NCI-H2171 (cell line): ENCODE results near the gene RPS15A.
"Not testable (repeated sequence)": the region's sequence is repeated elsewhere in the genome, so short reads cannot be mapped to it uniquely, and the experiment has no call there.

ENCODE experiments used
- DNase-seq: peaks from one replicate; lab custom pipeline; 2025; lab: John Stamatoyannopoulos, UW

The RPS15A gene

GRCh38 chr16:18796377-18796776 lies 6.2 kb upstream of the RPS15A start:
- no peak for DNase-seq

DNA sequence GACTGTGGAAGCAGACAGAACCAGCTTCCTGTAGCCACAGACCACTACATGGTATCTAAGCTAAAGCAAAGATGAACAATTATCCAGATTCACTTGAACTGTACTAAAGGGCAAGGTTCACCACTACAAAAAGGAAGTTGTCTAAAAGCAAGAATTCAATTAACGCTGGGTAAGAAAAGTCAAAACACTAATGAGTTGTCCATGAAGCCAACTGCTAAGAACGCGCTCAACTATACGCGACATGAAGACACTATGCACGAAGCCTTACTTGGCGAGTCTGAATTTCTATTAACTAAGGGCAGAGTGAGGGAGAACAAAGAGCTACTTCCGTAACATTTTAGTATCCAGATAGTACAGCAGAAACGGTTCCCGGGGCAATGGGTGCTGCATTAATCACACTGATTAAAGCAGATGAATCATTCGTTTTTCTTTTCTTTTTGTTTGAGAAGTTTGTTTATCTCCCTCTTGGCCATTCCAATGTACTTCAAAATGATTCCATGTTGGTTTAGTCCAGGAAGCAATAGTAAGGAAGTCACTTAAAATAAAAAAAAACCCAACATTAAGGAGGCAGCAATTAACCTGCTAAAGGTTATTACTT lies 2.8 kb upstream of the RPS15A start:
- DNase-seq: no peak

DNA sequence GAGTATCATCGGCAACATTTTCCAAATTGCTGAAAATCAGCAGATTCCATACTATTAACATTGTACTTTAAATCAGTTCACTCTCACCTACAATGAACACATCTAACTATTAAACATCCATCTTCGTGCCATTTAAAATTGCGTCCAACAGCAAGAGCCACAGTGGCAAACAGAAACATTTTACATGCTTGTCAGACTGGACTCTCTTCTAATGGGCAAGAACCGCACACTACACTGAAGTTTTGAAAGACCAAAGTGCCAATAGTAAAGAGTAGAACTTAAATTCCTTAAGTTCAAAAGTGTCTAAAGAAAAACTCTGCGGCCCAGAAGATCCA lies 652 bp downstream of the RPS15A start:
- no peak for DNase-seq

DNA sequence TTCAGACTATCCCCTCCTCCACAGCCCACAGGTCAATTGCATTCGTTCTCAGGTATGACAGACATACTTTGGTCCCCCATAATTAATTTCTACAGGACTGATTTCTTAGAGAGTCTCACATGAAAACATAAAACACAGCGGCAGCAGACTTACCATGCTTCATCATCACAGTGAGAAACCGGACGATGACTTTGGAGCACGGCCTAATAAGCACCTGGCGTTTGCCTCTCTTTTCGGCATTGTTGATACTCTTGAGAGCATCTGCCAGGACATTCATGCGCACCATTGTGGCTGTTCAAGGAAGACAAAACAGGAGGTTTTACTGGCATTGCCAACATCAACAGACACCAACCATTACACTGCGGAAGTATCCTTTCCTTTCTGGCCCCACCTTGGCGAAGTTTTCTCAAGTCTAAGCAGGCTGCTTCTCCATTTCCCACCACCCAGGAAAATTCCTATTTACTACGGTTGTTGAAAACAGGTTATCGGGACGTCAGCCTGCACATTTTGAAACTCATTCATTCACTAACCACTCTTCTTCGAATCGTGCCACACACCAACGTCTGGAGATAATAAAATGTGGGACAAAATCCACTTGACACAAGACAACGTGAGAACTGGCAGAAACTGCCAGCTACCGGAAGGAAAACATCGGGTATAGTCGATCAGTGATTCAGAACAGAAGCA lies 1.2 kb downstream of the RPS15A start:
- DNase-seq: no peak

DNA sequence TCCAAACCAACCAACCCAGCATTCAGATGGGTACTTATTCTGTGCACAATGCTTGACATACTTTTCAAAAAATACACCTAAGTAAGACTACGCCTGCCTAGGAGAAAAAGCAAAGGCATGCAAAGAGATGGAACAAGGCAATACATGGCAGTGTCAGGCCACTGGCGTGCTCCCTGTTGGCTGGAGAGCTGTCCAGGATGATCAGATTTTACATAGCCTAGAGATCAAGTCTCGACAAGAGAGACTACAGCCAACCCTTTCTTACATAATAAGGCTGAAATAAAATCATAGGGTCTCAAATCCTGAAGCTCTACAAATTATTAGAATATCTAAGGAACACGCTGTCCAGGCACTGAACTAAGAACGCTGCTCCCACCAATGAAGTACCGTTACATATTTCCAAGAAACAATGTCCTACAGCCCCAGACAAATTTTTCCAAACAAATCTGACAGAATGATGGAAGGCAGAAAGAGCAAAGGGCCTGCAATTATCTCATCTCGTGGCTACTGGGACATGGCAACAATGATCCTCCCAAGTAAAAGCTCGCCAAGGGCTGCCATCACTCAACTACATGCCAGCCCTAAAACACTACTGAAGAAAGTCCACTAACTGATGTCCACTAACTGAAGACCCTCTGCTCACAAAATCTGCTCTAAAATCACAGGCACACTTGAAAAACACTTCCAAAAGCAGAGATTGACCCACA lies 5.1 kb downstream of the RPS15A start:
- no peak for DNase-seq

- DNase-seq: no peak
These were observed 6.4 kb downstream of the RPS15A start for GRCh38 chr16:18783430-18784341.

GRCh38 chr16:18782697-18783429 lies 7.3 kb downstream of the RPS15A start:
- DNase-seq: no peak

GRCh38 chr16:18781232-18781631 lies 8.9 kb downstream of the RPS15A start:
- not testable (repeated sequence) for DNase-seq

DNA sequence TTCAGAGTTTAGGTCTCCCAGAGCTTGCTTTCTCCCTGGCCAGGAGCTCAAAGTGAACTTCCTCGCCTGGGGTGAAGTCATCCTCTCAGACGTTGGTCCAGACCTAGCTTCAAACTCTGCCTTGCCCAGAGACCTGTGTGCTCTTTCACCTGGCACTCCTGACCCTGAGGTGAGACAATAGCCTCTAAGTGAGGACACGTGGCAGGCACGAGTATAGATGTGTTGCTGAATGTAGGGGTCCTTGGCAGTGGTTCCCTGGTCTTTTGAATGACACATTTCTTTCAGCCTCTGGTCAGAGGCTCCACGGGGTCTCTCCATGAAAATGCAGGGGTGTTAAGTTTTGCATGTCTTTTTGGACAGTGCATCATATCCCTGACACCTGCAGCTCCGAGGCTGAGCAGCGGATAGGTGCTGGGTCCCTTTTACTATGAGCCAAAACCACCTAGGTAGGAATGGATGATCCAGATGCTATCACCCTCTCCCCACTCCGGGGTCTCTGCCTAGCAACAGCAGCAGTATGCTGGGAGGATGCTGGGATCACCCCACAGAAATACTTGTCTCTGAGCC lies 9.6 kb downstream of the RPS15A start:
- not testable (repeated sequence) for DNase-seq

DNA sequence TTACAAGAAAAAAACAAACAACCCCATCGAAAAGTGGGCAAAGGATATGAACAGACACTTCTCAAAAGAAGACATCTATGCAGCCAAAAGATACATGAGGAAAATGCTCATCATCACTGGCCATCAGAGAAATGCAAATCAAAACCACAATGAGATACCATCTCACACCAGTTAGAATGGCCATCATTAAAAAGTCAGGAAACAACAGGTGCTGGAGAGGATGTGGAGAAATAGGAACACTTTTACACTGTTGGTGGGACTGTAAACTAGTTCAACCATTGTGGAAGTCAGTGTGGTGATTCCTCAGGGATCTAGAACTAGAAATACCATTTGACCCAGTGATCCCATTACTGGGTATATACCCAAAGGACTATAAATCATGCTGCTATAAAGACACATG lies 12.5 kb downstream of the RPS15A start:
- DNase-seq: not testable (repeated sequence)

GRCh38 chr16:18776334-18776733 lies 13.8 kb downstream of the RPS15A start:
- not testable (repeated sequence) for DNase-seq

DNA sequence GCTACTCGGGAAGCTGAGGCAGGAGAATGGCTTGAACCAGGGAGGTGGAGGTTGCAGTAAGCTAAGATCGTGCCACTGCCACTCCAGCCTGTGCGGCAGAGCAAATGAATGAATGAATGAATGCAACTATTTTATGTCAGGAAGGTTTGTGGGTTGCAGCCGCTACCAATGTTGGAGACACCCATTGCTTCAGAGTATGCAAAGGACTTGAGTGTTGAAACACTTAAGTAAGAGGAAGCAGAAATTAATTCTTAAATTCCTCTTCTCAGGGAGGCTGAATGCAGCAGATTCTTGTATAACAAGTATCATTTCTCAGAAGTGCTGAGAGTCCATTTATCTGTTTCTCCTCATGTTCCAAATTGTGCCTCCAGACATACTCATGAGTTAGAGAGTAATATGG lies 15.5 kb downstream of the RPS15A start:
- DNase-seq: not testable (repeated sequence)

DNA sequence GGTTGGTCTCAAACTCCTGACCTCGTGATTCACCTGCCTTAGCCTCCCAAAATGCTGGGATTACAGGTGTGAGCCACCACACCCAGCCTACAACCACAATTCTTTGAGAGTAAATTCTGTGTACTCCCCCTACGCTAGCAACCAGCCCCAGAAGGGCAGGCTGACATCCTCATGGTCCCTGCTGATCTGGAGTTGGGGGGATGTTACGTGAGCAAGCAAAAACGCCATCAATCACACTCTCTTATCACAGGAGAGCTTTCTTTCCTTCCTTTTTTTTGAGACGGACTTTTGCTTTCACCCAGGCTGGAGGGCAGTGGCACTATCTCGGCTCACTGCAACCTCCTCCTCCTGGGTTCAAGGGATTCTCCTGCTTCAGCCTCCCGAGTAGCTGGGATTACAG lies 18.0 kb downstream of the RPS15A start:
- DNase-seq: not testable (repeated sequence)

DNA sequence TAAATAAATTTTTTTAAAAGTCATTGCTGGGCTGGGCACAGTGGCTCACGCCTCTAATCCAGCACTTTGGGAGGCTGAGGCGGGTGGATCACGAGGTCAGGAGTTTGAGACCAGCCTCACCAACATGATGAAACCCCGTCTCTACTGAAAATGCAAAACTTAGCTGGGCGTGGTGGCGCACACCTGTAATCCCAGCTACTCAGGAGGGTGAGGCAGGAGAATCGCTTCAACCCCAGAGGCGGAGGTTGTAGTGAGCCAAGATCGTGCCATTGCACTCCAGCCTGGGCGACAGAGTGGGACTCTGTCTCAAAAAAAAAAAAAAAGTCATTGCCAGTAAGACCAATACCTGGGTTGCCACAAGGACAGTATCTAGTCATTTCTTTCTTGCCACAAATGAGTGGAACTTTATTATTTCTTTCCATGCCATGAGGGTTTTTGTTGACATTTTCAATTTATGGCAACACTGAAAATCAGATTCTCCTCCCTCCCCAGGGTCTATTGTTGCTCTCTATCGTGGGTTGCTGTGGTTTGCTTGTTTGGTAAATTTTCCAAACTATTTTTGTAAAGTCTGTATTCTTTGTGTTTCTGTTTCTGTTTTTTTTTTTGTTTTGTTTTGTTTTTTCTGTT lies 19.7 kb downstream of the RPS15A start:
- DNase-seq: not testable (repeated sequence)

- DNase-seq: peak; percentile 70
These were observed 22.9 kb downstream of the RPS15A start for GRCh38 chr16:18767217-18767616.

- DNase-seq: not testable (repeated sequence)
These were observed 27.4 kb downstream of the RPS15A start for GRCh38 chr16:18762713-18763112.

GRCh38 chr16:18759598-18760520 lies 30.3 kb downstream of the RPS15A start:
- DNase-seq: not testable (repeated sequence)

- DNase-seq: not testable (repeated sequence)
These were observed 32.0 kb downstream of the RPS15A start for GRCh38 chr16:18757960-18758660.

DNA sequence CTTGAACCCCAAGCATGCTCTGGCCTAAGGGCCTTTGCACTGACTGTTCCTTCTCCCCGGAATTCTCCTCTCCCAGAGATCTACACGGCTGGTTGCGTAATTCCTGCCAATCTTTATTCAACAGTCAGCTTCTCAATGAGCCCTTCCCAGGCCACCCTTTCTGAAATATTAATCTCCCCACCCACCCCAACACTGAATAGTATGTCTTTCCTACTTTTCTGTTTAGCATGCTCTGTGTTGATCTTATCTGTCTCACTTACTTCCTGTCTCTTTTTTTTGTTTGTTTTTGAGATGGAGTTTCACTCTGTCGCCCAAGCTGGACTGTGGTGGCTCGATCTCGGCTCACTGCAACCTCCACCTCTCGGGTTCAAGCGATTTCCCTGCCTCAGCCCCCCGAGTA lies 33.5 kb downstream of the RPS15A start:
- DNase-seq: not testable (repeated sequence)
